Liver (tissue), 9 donors: Measurements from ENCODE around the gene AJM1. TPM values are rescaled to one million over a fixed set of nuclear protein-coding genes. Genes with fewer than 3 reads are reported as not detected.

Source experiments
- DNase-seq: peaks from one replicate; pipeline ENCODE4 v3.0.0-alpha.2; 2017; ENCODE audit warnings: low spot score
- H3K27ac ChIP-seq, 2 donors: one replicate each; pipeline ENCODE4 v1.7.0; 2013; ENCODE audit warnings: inconsistent platforms in 2 of 2, low read length in 2 of 2, control low read depth in 1 of 2, low read depth in 1 of 2, mild to moderate bottlenecking in 1 of 2
- H3K27me3 ChIP-seq, 4 donors: one replicate each; pipeline versions ENCODE4 v1.6.1 to v1.7.0; 2013; ENCODE audit warnings: low read length in 3 of 4, inconsistent platforms in 1 of 4, mild to moderate bottlenecking in 1 of 4, moderate library complexity in 1 of 4; ENCODE audit not compliant: control insufficient read depth in 4 of 4, insufficient read depth in 4 of 4
- H3K36me3 ChIP-seq, 4 donors: one replicate each; pipeline versions ENCODE4 v1.6.1 to v1.7.0; 2013; ENCODE audit warnings: low read length in 3 of 4, mild to moderate bottlenecking in 3 of 4, low read depth in 1 of 4, moderate library complexity in 1 of 4; ENCODE audit not compliant: control insufficient read depth in 4 of 4, insufficient read depth in 3 of 4
- H3K4me1 ChIP-seq, 4 donors: one replicate each; pipeline versions ENCODE4 v1.6.1 to v1.7.0; 2013; ENCODE audit warnings: low read length in 3 of 4, mild to moderate bottlenecking in 3 of 4, moderate library complexity in 1 of 4; ENCODE audit not compliant: control insufficient read depth in 4 of 4, insufficient read depth in 4 of 4
- H3K4me3 ChIP-seq, 3 donors: one replicate each; pipeline versions ENCODE4 v1.6.1 to v1.7.0; 2013; ENCODE audit warnings: low read length in 3 of 3, control low read depth in 1 of 3, low read depth in 1 of 3, mild to moderate bottlenecking in 1 of 3
- H3K9ac ChIP-seq, 2 donors: one replicate each; pipeline ENCODE4 v1.7.0; 2013; ENCODE audit warnings: low read length in 2 of 2, mild to moderate bottlenecking in 2 of 2, moderate library complexity in 2 of 2, control low read depth in 1 of 2, low read depth in 1 of 2
- H3K9me3 ChIP-seq, 4 donors: one replicate each; pipeline versions ENCODE4 v1.6.1 to v1.7.0; 2013; ENCODE audit warnings: low read length in 3 of 4; ENCODE audit not compliant: control insufficient read depth in 4 of 4
- ATF3 ChIP-seq: IDR thresholded peaks from 2 replicates; pipeline ENCODE4 v1.6.1; 2016; ENCODE audit warnings: antibody characterized with exemption
- CTCF ChIP-seq: fragments of 150-350 bp; IDR thresholded peaks from 2 replicates; pipeline ENCODE4 v1.5.1; 2017; ENCODE audit warnings: improper control_type of control experiment, low read depth, low read length; ENCODE audit not compliant: missing input control
- EGR1 ChIP-seq, 2 donors: IDR thresholded peaks; 2 replicates each; pipeline ENCODE4 v1.6.1; 2016 to 2018; ENCODE audit warnings: antibody characterized with exemption in 2 of 2, low read depth in 2 of 2
- FOXA1 ChIP-seq: IDR thresholded peaks from 2 replicates; pipeline ENCODE4 v1.6.1; 2016; ENCODE audit warnings: antibody characterized with exemption
- FOXA2 ChIP-seq: IDR thresholded peaks from 2 replicates; pipeline ENCODE4 v1.6.1; 2016; ENCODE audit warnings: antibody characterized with exemption
- GABPA ChIP-seq, 2 donors: IDR thresholded peaks in 1 of 2; conservative IDR thresholded peaks in 1 of 2; 2 replicates each; pipeline ENCODE4 v1.6.1; 2016; ENCODE audit warnings: antibody characterized with exemption in 2 of 2, mild to moderate bottlenecking in 1 of 2, moderate library complexity in 1 of 2
- HNF4A ChIP-seq, 2 donors: conservative IDR thresholded peaks; 2 replicates each; pipeline ENCODE4 v1.6.1; 2016; ENCODE audit warnings: antibody characterized with exemption in 2 of 2, mild to moderate bottlenecking in 2 of 2
- HNF4G ChIP-seq: IDR thresholded peaks from 2 replicates; pipeline ENCODE4 v1.6.1; 2016; ENCODE audit warnings: antibody characterized with exemption
- JUND ChIP-seq, 2 donors: IDR thresholded peaks; 2 replicates each; pipeline ENCODE4 v1.6.1; 2016; ENCODE audit warnings: antibody characterized with exemption in 2 of 2
- NR2F2 ChIP-seq: IDR thresholded peaks from 2 replicates; pipeline ENCODE4 v1.6.1; 2016; ENCODE audit warnings: antibody characterized with exemption
- RAD21 ChIP-seq, 2 donors: IDR thresholded peaks; 2 replicates each; pipeline ENCODE4 v1.6.1; 2016; ENCODE audit warnings: antibody characterized with exemption in 2 of 2, mild to moderate bottlenecking in 2 of 2
- REST ChIP-seq: IDR thresholded peaks from 2 replicates; pipeline ENCODE4 v1.6.1; 2016; ENCODE audit warnings: antibody characterized with exemption, mild to moderate bottlenecking
- SP1 ChIP-seq: IDR thresholded peaks from 2 replicates; pipeline ENCODE4 v1.6.1; 2018; ENCODE audit warnings: antibody characterized with exemption, mild to moderate bottlenecking
- TAF1 ChIP-seq: conservative IDR thresholded peaks from 2 replicates; pipeline ENCODE4 v1.6.1; 2016; ENCODE audit warnings: antibody characterized with exemption, mild to moderate bottlenecking
- YY1 ChIP-seq: IDR thresholded peaks from 2 replicates; pipeline ENCODE4 v1.6.1; 2016; ENCODE audit warnings: antibody characterized with exemption, mild to moderate bottlenecking
- ZBTB33 ChIP-seq: IDR thresholded peaks from 2 replicates; pipeline ENCODE4 v1.6.1; 2016; ENCODE audit warnings: antibody characterized with exemption
- WGBS: extraction: QIAGEN DNeasy Blood & Tissue Kit; methylation state at CpG from one replicate; pipeline ENCODE4 v1.1.7; 2013; 5-methylcytosine and 5-hydroxymethylcytosine counted together
- polyA plus RNA-seq, 2 donors: library from polyadenylated mRNA; stranded (reverse) in 1 of 2; unstranded in 1 of 2; fragments of 200-250 nt in 1 of 2; fragments of >200 nt in 1 of 2; fragmentation: Nextera tagmentation in 1 of 2; extraction: Ambion mirVana in 1 of 2; gene quantifications; one replicate each; pipeline versions ENCODE4 v1.2.1 to v1.2.3, GENCODE V29; 2013 to 2015
- total RNA-seq, 2 donors: library from RNA; depleted of rRNA; stranded (reverse); fragments of >200 nt; gene quantifications; one replicate each; pipeline ENCODE4 v1.2.3, GENCODE V29; 2014
- TF ChIP-seq, protein P1 (sequence below): IDR thresholded peaks from 2 replicates; pipeline ENCODE4 v1.6.1; 2016; ENCODE audit warnings: antibody characterized with exemption
- donor health status: healthy.
- donor health status: healthy.
- donor health status: healthy.
- donor health status: healthy.
- donor health status: healthy.

Gene AJM1
- total and polyA plus RNA-seq, 4 donors, result 0.56 to 2.3 (median 0.82) TPM

- Histone ChIP-seq H3K27ac (no peak overlapping the region), H3K4me3 (no peak overlapping the region), H3K27me3 (no peaks in the 10 kb centered on the region), H3K9me3 (no peaks in the 10 kb centered on the region), H3K9ac (no peak overlapping the region), H3K4me1 (peaks cover 8 to 24% (median 14%) of the 10 kb centered on the region in 4 donors), H3K36me3 (no peaks in the 10 kb centered on the region)
- no peak for DNase-seq
- TF ChIP-seq FOXA1 (no peak), YY1 (no peak), CTCF (no peak)
- 84% methylated on average over 11 of the region's 11 CpGs for WGBS
These were observed 38.4 kb downstream of the AJM1 start for GRCh38 chr9:136880651-136881050.

- H3K27ac ChIP-seq, result peak overlapping the region; percentile 48 to 83
- H3K4me3 ChIP-seq, result no peak overlapping the region
- no peaks in the 10 kb centered on the region for H3K9me3 ChIP-seq
- WGBS, result 27% methylated on average over 9 of the region's 9 CpGs
- no peaks in the 10 kb centered on the region for H3K27me3 ChIP-seq
- no peaks in the 10 kb centered on the region for H3K36me3 ChIP-seq
- TF ChIP-seq SP1 (peak; percentile 44), RAD21 (IDR thresholded peaks at IDR 0.05) (no peak)
- no peak for DNase-seq
- peaks cover 8 to 28% (median 16%) of the 10 kb centered on the region in 4 donors for H3K4me1 ChIP-seq
- no peak overlapping the region for H3K9ac ChIP-seq
These were observed 39.4 kb downstream of the AJM1 start for GRCh38 chr9:136881691-136882108.

- H3K36me3 ChIP-seq, result no peaks in the 10 kb centered on the region
- H3K4me3 ChIP-seq, result peak overlapping the region in 1 of 3 donors; percentile 14
- H3K27me3 ChIP-seq, result no peaks in the 10 kb centered on the region
- peak overlapping the region; percentile 48 to 83 for H3K27ac ChIP-seq
- 44% methylated on average over 19 of the region's 19 CpGs for WGBS
- H3K9ac ChIP-seq, result no peak overlapping the region
- no peaks in the 10 kb centered on the region for H3K9me3 ChIP-seq
- H3K4me1 ChIP-seq, result peaks cover 11 to 33% (median 18%) of the 10 kb centered on the region in 4 donors
- no peak for DNase-seq
- TF ChIP-seq JUND (IDR thresholded peaks at IDR 0.05) (peak; percentile 96 to 98), FOXA1 (no peak), SP1 (peak; percentile 77), EGR1 (IDR thresholded peaks at IDR 0.05; ENCODE audit: low read depth in 2 of 2) (peak; percentile 42 to 90), ATF3 (peak; percentile 91), TAF1 (no peak), RAD21 (IDR thresholded peaks at IDR 0.05) (peak; percentile 29 to 53), HNF4G (no peak), REST (no peak), YY1 (peak; percentile 83), CTCF (no peak), HNF4A (conservative IDR thresholded peaks at IDR 0.05) (peak; percentile 62 to 68), ZBTB33 (no peak), FOXA2 (no peak), NR2F2 (no peak), GABPA (IDR thresholded peaks at IDR 0.05 in 1 of 2, conservative IDR thresholded peaks at IDR 0.05 in 1 of 2) (peak in 1 of 2 donors; percentile 32)
- TF ChIP-seq, protein P1, sequence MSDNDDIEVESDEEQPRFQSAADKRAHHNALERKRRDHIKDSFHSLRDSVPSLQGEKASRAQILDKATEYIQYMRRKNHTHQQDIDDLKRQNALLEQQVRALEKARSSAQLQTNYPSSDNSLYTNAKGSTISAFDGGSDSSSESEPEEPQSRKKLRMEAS, result peak; percentile 74
These were observed 40.0 kb downstream of the AJM1 start for GRCh38 chr9:136882109-136882946.
